GM18519 (cell line): Measurements from ENCODE around the gene ANO10.

Source experiments
- ATAC-seq: cut with Tn5 transposase; IDR thresholded peaks from one replicate; pipeline ENCODE4 v1.9.1; 2021; ENCODE audit warnings: mild to moderate bottlenecking, moderate library complexity; ENCODE audit not compliant: unreplicated experiment, low FRiP score

ANO10 gene

DNA sequence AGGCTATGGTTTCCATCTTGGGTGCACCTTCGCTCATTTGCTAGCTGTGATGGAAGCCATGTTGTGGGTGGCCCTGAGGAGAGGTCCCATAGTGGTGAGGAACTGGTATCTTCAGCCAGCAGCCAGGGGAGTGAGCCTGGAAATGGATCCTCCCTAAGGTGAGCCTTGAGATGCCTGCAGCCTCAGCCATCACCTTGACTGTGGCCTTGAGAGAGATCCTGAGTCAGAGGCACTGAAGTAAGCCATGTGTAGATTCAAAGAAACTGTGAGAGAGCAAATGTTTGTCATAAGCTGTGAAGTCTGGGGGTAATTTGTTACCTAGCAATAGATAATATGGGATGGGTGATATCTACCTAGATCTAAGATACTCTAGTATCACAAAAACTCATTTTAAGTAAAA lies 230.2 kb downstream of the ANO10 start:
- no peak for ATAC-seq

DNA sequence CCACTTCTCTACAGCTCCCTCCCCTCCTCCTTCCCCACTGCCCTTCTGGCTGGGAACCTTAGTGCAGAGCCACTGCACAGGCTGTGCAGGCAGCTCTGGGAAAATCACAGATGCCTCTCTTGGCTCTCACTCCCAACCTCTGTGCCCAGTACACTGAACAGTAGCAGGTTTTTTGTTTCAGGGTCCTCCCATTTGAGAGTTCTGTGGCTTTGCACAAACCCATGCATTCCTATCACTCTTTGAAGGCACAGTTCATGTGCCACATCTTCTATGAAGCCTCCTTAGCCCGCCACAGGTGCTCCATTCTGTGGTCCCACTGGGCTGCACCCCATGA lies 231.6 kb downstream of the ANO10 start:
- no peak for ATAC-seq

DNA sequence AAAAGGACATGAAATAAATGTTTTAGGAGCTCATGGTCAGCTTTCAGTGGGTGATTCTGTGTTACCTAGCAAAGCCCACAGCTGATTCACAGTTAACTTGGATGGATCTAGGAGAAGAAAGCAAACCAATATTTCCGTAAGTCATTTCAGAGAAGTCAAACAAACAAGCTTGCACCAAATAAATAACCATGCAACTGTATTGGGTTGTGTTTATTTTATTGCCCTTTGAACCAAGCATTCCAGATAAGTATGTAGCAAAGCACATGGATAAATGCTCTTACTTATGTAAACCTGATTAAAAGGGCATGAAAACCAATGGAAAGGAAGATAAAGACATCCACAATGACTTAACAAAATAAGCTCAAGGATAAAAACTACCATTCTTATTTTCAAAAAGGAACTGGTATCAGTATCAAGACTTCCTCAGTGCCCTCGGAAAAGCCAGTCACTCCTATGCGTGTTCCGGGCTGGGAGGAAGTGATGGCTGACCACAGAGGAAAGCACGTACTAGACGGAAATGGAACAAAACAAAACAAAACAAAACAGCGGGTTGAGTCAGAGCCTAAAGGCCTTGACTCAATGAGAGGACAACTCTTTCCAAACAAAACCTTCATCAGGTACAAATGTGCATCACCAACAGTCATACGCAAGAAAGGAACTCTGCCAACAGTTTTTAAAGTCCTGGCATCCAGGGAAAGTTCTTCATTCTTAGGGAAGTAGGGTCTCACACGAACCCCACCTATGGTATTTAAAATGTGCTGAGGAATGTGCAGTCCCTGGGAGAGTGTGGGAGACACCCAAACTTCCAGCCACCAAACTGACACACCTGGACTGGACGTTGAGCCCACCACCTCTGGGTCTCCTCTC lies 232.2 kb downstream of the ANO10 start:
- no peak for ATAC-seq

DNA sequence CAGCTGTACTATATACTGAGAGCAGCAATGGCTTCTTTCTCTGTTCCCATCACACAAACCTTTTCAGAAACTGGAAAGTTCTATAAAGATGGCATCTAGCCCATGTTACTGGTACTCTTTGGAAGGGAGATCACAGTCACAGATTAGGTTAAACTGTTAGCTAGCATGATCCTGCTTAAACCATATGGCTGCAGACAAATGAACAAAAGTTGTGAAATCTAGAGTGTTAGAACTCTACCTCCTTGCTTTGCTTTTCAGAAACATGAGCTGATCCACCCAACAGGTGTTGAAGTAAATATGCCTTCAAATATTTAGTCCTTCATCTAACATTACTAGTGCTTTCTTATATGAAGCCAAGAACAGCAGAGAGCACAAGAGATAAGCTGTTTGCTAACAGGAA lies 232.9 kb downstream of the ANO10 start:
- no peak for ATAC-seq

DNA sequence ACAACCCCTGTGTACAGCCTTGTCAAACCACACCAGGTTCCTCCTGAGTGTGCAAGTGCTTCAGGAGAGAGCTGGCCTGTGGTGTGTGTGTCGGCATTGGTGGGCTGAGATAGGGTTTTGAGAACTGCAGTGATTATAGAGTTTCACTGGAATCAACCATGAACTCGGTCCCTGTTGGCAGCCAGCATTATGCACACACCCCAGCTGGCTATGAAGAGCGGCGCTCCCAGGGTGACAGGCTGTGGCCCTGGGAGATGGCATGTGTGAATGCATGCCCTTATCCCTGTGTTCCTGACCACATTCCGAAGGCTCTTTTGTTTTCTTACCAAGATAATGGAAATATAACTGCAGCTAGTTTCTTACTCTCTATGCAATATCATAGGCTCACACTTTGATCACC lies 233.6 kb downstream of the ANO10 start:
- no peak for ATAC-seq

DNA sequence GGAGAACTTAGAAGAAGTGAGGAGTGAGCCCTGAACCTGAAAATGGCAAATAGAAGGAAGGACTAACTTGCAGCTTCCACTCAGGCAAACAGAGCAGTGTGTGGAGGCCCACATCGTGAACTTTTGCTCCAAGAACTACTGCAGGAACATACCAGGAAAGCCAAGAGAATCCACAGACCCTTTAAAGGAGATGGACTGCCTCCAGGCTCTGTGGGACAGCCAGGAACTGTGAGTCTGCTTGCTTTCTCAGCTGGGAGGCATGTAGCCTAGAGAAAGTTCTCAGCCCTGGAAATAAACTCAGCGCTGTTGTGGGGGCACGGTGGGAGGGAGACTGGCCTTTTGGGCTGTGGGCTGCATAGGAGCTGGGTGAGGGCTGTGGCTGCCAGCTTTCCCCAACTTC lies 242.5 kb downstream of the ANO10 start:
- ATAC-seq = no peak

DNA sequence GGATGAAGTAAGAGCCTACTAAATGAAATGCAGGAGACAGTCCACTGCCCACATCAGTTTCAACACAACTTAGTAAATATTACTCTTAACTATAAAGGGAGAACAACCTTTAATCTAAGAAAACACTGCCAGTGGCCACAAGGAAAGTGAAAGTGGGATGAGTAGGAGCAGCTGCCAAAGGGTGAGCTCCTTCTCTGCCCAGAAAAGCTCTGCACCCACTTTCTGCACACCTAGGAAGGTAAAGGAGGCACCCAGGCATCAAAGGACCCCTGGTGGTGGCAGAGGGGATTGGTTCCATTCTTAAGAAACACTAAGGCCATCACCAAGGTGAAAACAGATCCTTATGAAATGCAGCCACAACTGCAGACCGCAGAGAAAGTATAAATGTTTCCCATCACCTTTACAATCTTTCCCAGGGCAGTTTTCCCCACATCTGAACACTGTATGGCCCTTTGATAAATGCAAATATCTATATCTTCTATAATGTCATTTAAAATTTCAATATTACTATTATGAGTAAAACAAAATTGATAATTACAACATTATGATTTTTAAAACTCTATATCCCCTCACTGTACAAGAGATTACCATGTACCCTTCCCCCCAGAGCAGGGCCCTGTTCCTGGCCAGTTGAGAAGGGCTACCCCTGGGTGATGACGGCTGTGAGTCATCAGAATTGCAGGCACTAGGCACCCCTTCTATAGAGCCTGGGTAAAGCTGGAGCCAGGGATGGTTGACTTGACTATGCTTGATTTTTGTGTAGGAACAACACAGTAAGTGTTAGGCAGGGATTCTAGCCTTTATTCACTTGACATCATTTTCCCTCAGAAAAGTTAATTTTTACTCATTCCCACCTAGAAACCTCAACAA lies 243.5 kb downstream of the ANO10 start:
- peak; percentile 59 for ATAC-seq

DNA sequence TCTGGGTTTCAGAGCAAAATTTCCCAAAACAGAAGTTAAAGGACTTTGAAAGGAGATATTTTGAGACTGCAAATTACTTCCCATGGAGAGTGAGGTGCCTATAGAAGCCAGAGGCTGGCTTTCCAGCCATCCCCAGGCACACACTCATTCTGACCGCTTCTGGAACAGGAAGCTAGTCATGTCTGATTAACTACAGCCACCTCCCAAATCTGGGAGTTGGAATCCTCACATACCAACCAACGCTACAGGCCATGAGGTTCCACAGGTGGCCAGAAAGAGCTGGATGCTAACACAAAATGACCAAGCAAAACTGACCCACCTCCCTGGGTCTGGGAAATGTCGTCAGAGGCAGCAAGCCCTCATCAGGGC lies 248.3 kb downstream of the ANO10 start:
- no peak for ATAC-seq

DNA sequence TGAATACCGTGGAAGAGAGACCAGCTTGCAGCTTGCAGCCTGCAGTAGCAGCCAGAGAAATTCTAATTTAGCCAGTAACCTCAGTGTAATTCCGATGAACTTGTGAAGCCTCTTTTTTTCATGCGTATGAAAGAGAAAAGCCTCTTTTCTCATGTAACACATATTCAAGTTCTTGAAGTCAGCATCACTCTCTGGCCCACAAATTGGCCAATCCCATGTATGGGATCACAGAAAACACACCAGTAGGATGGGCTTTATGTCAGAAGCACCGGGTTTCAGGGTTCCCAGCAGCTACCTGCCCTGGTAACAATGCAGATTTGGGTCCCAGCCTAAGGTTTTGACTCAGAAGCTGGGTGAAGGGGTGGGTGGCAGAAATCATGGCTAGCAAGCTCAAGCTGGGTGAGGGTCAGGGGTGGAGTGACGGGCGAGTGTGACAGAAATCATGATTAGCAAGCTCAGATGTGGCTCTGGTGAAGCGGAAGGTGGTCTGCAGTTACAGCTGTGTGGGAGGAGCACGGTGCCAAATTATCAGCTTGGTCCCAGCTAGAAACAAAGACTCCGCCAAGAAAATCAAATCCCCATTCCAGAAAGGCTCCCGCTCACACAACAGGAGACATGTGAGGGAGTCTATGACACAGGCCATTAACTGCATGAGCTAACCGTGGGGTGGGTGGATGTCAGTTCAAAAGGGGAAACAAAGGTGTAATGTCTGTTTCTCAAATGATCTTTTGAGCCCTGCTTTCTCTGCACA lies 248.8 kb downstream of the ANO10 start:
- ATAC-seq = no peak

DNA sequence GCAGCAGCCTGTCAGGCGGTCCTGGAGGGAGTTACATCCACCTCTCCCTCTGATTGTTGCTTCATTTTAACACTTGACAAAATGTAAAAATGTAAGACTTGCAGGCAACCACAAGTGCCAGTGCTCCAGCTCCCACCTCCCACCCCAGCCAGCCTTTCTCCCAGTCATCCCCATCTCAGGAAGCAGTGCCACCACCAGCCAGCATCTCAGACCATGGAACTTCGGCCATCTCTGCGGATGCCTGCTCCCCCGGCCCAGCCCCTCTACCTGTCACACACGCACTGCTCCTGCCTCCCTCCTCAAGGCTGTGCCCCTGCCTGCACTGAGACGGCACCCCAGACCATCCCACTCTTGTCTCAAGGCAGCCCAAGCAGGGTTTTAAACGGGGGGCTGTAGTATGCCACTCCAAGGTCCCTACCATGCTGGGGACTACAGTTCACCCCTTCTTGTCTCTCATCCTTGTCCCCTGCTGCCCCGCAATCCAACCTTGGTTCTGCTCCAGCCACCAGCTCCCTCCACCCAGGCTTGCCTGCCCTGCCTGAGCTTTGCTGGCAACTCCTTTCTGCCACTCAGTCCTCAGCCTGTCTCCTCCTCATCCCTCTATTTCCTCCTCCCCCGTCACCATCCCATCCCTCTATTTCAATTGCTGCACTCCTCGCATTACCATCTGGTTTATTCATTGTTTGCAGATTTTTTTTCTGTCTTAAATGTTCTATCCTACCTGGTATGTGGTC lies 249.6 kb downstream of the ANO10 start:
- ATAC-seq = no peak

DNA sequence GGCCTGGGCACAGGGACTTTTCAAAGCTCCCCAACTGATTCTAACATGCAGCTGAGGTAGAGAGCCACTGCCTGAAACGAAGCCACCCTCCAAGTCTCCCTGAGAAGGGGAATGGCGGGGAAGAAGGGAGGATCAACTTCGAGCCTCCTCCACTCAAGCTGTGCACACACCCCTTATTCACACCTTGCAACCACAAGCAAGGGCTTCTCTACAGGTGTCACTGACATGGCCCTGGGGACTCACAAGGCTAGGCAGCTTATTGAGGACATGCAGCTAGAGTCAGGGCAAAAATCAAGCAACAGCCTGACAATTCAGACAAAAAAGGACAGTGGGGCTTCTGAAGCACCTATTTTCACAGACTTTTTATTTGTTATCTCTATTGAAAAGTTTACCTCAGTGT lies 250.3 kb downstream of the ANO10 start:
- ATAC-seq = no peak

DNA sequence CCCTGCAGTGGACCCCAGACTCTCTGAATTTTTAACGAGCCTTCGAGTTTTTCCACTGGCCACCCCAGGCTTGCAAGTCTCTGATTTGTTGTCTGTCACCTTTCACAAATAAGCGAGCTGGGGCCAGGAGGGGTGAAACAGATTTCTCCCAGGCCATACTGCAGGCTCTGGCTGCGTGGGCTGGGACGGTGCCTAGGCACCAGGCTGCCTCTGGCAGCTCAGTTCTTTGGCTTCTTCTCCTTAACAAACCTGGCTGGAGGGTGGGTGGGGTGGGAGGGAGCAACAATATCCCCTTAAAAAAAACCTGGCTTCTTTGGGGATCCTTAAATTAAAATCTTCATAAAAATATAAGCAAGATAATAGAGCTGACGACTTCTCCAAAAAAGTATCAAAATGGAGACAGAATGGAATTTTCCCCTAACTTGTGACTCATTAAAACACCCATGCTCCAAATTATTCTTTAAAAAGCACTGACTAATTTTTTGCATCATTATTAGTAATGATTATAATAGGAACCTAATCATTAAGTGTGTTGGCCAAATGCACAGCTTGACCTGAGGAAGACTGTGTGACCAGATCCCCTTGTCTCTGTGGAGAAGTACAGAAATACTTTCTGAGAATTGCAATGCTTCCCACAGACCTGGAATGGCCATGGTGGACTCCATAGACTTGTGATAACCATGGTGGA lies 251.4 kb downstream of the ANO10 start:
- ATAC-seq = no peak

DNA sequence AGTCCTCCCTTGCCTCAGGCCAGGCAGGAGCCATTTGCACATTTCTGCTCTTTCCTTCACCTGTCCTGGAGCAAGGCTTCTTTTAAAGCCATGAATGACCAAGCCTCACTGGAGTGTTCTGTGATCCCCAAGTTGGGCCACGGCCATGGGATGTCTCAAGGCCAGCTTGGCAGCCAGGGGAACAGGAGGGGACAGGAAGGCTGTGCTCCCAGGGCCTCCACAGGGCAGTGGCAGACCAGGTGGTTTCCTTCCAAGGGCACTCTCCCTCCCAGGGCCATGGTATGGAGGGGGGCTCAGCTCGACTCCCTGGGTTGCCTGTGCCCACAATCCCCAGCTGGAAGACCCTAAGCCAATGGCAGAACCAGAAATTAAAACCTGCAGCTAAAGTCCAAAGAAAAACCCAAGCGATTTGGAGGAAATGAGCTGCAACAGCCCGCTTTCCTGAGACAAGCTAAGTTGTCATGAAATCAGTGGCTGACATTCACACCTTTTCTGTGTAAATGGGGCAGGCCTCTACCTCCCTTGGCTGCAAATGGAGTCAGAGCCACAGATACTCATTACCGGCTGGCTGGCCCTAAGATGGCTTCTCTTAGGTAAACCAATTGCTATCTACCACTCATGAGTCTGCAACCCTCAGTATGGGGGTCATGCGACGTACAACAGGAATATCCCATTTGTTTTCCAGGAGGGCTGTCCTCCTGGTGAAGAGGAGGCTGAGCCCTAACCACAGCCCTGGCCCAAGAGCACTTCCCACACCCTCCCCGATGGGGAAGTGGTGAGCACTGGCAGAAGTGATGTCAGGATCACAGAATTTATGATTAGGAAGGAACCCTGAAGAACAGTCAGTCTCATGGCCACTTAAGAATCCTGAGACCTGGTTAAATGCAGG lies 252.2 kb downstream of the ANO10 start:
- ATAC-seq = no peak

DNA sequence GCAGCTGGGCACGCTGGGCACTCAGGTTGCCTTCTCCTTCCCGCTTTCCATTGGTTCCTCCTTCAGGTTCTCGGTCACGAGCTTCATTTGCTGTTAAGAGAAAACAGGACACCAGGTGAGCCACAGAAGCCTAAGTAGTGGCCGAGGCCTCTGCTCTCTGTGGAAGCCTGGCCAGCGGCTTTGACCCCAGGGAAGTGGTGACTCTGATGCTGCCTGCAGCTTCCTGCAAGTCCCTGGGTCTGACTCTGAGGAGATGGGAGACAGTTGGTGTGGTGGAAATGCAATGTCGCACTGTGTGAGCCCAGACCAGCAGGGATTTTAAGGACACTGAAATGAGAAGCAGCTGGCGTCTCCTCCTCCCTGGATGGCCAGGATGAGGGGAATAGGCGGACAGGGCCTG lies 254.9 kb downstream of the ANO10 start:
- no peak for ATAC-seq

DNA sequence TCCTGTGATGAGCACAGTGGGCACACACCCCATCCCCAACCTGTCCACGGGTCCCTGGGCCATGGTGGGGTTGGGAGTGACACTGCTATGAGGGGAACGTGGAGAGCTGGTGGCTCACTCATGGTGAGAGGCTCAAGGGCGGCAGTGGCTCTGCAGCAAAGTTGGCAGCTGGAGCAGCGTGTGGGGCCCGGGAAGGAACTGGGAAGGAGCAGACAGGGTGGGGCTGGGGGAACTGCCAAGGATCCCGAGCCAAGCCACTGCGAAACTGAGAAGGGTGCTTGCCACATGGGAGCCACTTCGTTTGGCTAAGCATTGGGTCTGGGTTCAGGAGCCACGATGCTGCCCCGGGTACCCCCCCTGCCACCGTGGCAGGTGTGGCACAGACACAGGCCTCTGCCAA lies 255.3 kb downstream of the ANO10 start:
- ATAC-seq = no peak

DNA sequence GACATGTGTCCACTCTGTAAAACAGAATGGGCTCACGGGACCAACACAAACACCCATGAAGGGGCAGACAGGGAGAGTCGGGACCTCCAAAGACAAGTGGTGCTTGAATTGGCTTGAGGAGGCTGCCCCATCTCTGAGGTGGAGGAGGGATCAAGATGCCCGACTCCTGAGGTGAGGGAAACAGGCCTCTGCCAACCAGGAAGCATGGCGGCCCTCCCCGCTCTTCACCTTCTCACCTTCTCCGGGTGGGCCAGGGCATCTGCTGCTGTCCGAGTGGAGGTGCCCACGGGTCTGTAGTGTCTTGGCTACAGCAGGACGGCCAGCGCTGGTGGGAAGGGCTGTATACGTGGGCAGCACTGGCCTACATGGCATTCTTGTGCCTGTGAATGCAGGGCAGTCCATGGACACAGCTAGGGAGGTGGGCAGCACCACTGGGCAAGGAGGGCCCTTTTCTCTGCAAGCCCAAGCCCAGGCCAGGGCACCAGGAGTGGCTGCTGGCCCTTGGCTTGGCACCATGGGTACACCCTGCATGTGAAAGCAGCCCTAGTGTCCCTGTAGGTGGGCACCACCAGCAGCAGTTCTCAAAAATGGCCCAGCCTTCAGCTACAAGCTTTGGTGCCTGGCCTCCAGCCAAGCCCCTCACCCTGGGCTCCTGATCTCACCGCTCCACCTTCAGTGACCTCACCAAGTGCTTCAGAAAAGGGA lies 256.1 kb downstream of the ANO10 start:
- ATAC-seq = no peak

DNA sequence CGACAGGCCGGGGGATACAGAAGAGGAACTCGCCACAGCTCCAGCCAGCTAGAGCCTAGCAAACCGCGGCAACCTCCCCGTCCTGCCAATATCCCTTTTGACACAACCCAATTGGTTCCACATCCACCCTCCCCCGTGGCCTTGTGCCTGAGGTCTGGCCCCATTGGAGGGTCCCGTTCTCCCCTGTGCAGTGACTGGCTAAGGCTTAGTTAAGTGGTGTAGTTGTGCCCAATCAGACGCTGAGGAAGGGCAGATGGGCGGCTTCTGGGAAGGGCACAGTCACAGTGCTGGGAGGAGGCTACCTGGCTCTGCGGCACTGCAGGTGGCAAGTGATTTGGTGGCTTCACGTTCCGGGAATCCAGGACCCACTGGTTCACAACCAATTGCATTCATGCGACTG lies 256.9 kb downstream of the ANO10 start:
- no peak for ATAC-seq

DNA sequence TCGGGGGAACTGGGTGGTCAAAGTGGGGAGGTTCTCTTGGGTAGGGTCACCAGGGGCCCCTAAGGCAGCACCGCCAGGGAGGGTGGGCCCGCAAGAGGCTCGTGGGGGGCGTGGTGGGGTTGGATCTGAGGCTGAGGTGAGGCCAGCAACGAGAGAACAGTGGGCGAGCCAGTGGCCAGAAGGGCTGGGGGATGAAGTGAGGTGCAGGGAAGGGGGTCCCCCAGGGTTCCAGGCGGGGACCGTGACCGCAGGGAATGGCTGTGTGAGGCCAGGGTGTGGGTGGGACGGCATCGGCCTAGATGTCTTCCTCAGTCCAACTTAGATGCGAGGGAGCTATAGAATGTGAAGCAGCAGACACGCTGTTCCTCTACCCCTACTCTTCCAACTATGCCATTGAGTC lies 257.3 kb downstream of the ANO10 start:
- ATAC-seq = no peak
